Peyer's patch (tissue), 4 donors: ENCODE data around the gene GNPTG. TPM values are rescaled to one million over a fixed set of nuclear protein-coding genes. Genes with fewer than 3 reads are reported as not detected.

ENCODE experiments used
- DNase-seq, 3 donors: peaks; one replicate each; pipeline ENCODE4 v3.0.0-alpha.2; 2017 to 2019
- H3K27ac ChIP-seq, 4 donors: fragments of 200-600 bp; sonication (generic); one replicate each; pipeline ENCODE4 v1.5.1; 2016 to 2019
- H3K27me3 ChIP-seq, 2 donors: fragments of 200-600 bp; sonication (generic); one replicate each; pipeline ENCODE4 v1.5.1; 2019
- H3K36me3 ChIP-seq, 3 donors: fragments of 200-600 bp; sonication (generic); one replicate each; pipeline ENCODE4 v1.5.1; 2016 to 2019
- H3K4me1 ChIP-seq, 4 donors: fragments of 200-600 bp; sonication (generic); one replicate each; pipeline ENCODE4 v1.5.1; 2016 to 2019
- H3K4me3 ChIP-seq, 4 donors: fragments of 200-600 bp; sonication (generic); 1 replicate in 3 of 4; 2 replicates in 1 of 4; pipeline ENCODE4 v1.5.1; 2016 to 2019; ENCODE audit warnings: mild to moderate bottlenecking in 1 of 4
- H3K9me3 ChIP-seq, 4 donors: fragments of 200-600 bp; sonication (generic); one replicate each; pipeline ENCODE4 v1.5.1; 2016 to 2019; ENCODE audit warnings: mild to moderate bottlenecking in 1 of 4
- POLR2A ChIP-seq, 2 donors: fragments of 450-650 bp; IDR thresholded peaks; one replicate each; pipeline ENCODE4 v1.5.1; 2017; ENCODE audit warnings: antibody characterized with exemption in 2 of 2, mild to moderate bottlenecking in 2 of 2, moderate library complexity in 2 of 2
- total RNA-seq, 4 donors: library from RNA; depleted of rRNA; stranded (reverse); fragments of >200 nt; gene quantifications; one replicate each; pipeline ENCODE4 v1.1.0, GENCODE V29; 2016
- TF ChIP-seq, protein P1 (sequence below), 6 experiments: fragments of 450-650 bp in 4 of 6; fragments of 200-600 bp in 2 of 6; sonication (generic) in 1 of 6; IDR thresholded peaks; one replicate each; pipeline ENCODE4 v1.5.1; 2017 to 2019; ENCODE audit warnings: antibody characterized with exemption in 6 of 6, mild to moderate bottlenecking in 3 of 6, moderate library complexity in 1 of 6

Gene GNPTG
- total RNA-seq, 4 donors from 2014 or later = 51.1 to 83.3 (median 65.0) TPM

DNA sequence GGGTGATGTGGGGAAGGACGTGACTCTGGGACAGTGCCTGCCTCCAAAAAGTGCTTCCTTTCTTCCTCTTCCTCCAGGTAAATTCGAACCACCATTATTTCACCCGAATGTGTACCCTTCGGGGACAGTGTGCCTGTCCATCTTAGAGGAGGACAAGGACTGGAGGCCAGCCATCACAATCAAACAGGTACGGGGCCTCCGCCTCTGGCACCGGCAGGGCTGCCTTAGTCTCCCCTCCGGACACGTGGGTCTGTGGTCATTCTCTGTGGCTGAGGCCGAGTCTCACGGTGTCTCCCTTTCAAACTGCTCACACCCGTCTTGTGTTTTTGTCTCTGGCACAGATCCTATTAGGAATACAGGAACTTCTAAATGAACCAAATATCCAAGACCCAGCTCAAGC lies 31.6 kb upstream of the GNPTG start:
- Histone ChIP-seq H3K9me3 (no peaks in the 10 kb centered on the region), H3K4me3 (no peak overlapping the region), H3K36me3 (peaks cover 0 to 91% (median 0%) of the 10 kb centered on the region in 3 donors), H3K27me3 (no peaks in the 10 kb centered on the region), H3K4me1 (no peaks in the 10 kb centered on the region), H3K27ac (no peak overlapping the region)
- TF ChIP-seq POLR2A (IDR thresholded peaks at IDR 0.05) = no peak
- TF ChIP-seq, protein P1, sequence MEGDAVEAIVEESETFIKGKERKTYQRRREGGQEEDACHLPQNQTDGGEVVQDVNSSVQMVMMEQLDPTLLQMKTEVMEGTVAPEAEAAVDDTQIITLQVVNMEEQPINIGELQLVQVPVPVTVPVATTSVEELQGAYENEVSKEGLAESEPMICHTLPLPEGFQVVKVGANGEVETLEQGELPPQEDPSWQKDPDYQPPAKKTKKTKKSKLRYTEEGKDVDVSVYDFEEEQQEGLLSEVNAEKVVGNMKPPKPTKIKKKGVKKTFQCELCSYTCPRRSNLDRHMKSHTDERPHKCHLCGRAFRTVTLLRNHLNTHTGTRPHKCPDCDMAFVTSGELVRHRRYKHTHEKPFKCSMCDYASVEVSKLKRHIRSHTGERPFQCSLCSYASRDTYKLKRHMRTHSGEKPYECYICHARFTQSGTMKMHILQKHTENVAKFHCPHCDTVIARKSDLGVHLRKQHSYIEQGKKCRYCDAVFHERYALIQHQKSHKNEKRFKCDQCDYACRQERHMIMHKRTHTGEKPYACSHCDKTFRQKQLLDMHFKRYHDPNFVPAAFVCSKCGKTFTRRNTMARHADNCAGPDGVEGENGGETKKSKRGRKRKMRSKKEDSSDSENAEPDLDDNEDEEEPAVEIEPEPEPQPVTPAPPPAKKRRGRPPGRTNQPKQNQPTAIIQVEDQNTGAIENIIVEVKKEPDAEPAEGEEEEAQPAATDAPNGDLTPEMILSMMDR (IDR thresholded peaks at IDR 0.05) = no peak
- DNase-seq = no peak

DNA sequence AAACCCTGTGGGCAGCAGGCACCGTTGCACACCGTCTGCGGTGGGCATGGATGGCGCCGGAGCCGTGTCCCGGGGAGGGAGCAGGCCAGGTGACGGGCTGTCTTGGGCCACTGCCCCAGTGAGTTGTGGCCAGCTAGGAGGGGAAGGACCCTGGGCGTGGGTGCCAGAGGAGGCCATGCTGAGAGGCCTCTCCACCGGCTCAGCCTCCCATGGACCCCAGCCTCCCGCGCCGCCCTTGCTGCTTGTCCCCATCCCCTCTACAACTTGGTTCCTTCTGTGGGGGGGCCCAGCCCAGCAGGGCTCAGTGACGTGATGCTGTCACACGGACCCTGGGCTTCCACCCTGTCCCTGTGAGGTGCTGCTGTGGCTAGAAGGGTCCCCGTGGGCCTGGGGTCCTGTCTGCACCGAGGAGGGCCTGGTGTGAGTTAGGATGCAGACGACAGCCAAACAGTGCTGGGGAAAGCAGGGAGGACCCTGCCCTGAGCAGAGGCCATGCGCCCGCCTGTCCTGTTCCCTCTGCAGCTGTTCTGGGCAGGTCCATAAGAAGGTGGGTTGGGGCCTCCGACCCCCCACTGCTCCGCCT lies 31.0 kb upstream of the GNPTG start:
- DNase-seq = no peak
- Histone ChIP-seq H3K36me3 (peaks cover 0 to 91% (median 0%) of the 10 kb centered on the region in 3 donors), H3K9me3 (no peaks in the 10 kb centered on the region), H3K27me3 (no peaks in the 10 kb centered on the region), H3K27ac (no peak overlapping the region), H3K4me1 (no peaks in the 10 kb centered on the region), H3K4me3 (no peak overlapping the region)
- TF ChIP-seq, protein P1 (IDR thresholded peaks at IDR 0.05) = no peak
- no peak for TF ChIP-seq POLR2A (IDR thresholded peaks at IDR 0.05)

DNA sequence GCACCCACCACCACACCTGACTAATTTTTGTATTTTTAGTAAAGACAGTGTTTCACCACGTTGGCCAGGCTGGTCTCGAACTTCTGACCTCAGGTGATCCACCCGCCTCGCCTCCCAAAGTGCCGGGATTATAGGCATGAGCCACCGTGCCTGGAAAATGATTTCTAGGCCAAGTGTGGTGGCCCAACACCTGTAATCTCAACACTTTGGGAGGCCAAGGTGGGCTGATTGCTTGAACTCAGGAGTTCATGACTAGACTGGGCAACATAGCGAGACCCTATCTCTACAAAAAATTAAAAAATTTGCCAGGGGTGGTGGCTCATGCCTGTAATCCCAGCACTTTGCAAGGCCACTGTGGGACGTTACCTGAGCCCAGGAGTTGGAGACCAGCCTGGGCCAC lies 29.3 kb upstream of the GNPTG start:
- Histone ChIP-seq H3K27ac (no peak overlapping the region), H3K4me3 (no peak overlapping the region), H3K9me3 (no peaks in the 10 kb centered on the region), H3K4me1 (no peaks in the 10 kb centered on the region), H3K36me3 (peaks cover 0 to 78% (median 0%) of the 10 kb centered on the region in 3 donors), H3K27me3 (no peaks in the 10 kb centered on the region)
- no peak for DNase-seq
- TF ChIP-seq, protein P1 (IDR thresholded peaks at IDR 0.05) = no peak
- no peak for TF ChIP-seq POLR2A (IDR thresholded peaks at IDR 0.05)

DNA sequence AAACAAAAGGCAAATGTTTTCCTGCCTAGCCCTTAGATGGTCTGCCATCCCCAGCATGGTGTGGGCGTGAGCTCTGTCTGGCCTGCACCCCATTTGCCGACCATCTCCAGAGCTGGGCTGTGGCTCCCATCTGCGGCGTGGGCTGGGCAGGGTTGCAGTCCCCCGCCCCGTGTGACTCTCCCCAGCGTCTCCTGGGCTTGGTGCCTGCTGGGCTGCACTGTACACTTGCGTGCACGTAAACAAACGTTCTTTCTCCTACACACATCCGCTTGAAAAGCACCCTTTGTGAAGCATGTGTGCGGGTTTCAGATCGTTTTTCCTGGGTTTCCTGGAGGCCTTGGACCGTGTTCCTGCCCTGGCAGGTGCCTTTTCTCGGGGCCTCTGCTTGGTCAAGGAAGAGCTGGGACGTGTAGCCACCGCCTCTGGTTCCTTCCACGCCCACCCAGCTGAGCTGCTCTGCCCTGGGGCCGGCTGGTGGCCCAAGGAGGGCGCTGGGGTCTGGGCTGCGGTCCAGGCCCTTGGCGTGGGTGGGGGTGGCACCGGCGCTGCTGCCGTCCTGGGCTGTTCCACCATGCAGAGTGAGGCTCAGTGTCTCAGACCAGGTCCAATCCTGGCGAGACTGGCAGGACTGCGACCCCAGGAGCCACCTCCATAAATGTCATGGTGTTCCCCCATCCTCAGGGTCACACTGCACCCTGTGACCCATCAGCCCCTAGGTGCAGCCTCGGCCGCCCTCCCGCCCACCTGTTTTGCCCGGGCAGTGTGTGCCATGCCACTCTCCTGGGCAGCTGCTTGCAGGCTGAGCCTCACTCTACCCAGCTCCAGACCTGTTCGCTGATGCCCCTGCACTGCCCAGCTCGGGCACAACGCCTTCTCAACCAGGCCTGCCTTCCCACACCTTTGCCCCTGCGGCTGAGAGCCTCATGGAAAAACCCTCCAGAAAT lies 28.2 kb upstream of the GNPTG start:
- TF ChIP-seq POLR2A (IDR thresholded peaks at IDR 0.05) = no peak
- TF ChIP-seq, protein P1 (IDR thresholded peaks at IDR 0.05) = no peak
- H3K27me3 ChIP-seq = no peaks in the 10 kb centered on the region
- H3K9me3 ChIP-seq = no peaks in the 10 kb centered on the region
- peaks cover 0 to 66% (median 0%) of the 10 kb centered on the region in 3 donors for H3K36me3 ChIP-seq
- H3K4me1 ChIP-seq = no peaks in the 10 kb centered on the region
- no peak overlapping the region for H3K4me3 ChIP-seq
- no peak for DNase-seq
- H3K27ac ChIP-seq = no peak overlapping the region

DNA sequence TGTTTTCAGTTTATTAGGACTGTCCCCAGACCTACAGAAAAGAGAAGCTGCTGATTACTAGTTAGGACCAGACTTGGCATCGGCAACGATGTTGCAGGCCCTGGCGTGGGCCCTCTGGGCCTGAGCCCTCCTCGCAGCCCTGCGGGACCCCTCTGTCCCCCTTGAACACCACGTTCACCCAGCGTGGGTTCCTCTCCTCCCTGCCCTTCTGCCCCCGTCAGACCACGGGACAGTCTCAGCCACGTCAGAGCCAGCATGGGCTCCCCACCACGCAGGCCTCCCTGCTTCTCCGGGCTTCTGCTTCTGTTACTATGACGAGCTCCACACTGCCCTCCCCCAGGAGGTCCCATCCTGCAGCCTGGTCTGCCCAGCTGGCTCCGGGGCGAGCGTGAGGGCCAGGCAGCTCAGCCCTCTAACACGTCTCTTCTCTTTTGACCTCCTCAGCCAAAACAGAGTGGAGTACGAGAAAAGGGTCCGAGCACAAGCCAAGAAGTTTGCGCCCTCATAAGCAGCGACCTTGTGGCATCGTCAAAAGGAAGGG lies 27.4 kb upstream of the GNPTG start:
- no peak overlapping the region for H3K27ac ChIP-seq
- H3K9me3 ChIP-seq = no peaks in the 10 kb centered on the region

More for the DNA sequence above, 27.4 kb upstream of the GNPTG start:
- no peaks in the 10 kb centered on the region for H3K27me3 ChIP-seq
- no peaks in the 10 kb centered on the region for H3K4me1 ChIP-seq
- H3K4me3 ChIP-seq = no peak overlapping the region
- TF ChIP-seq, protein P1 (IDR thresholded peaks at IDR 0.05) = no peak
- no peak for TF ChIP-seq POLR2A (IDR thresholded peaks at IDR 0.05)
- no peak for DNase-seq
- H3K36me3 ChIP-seq = peaks cover 0 to 58% (median 0%) of the 10 kb centered on the region in 3 donors
